H9 (cell line): ENCODE measurements around the gene SUMO4. TPM values are rescaled to one million over a fixed set of nuclear protein-coding genes. Genes with fewer than 3 reads are reported as not detected.

Experiments used
- DNase-seq: peaks from one replicate; pipeline ENCODE4 v3.0.0-alpha.2; 2017
- H2AFZ ChIP-seq: one replicate; pipeline ENCODE4 v1.6.1; 2013; ENCODE audit warnings: mild to moderate bottlenecking, low read length, control low read depth, moderate library complexity
- H2AK5ac ChIP-seq: 2 replicates; pipeline ENCODE4 v1.6.1; 2013; ENCODE audit warnings: low read length, control low read depth, mixed read lengths; ENCODE audit not compliant: insufficient read length
- H2BK120ac ChIP-seq: one replicate; pipeline ENCODE4 v1.6.1; 2013; ENCODE audit warnings: low read depth, mild to moderate bottlenecking, low read length, control low read depth, inconsistent platforms; ENCODE audit not compliant: poor library complexity, severe bottlenecking
- H2BK12ac ChIP-seq: 2 replicates; pipeline ENCODE4 v1.6.1; 2013; ENCODE audit warnings: low read length, control low read depth, mixed read lengths, low read depth; ENCODE audit not compliant: insufficient read length
- H2BK15ac ChIP-seq: 2 replicates; pipeline ENCODE4 v1.6.1; 2013; ENCODE audit warnings: low read depth, low read length, control low read depth
- H2BK20ac ChIP-seq: one replicate; pipeline ENCODE4 v1.6.1; 2013; ENCODE audit warnings: low read depth, mild to moderate bottlenecking, low read length, control low read depth, inconsistent platforms; ENCODE audit not compliant: poor library complexity, severe bottlenecking
- H2BK5ac ChIP-seq: 2 replicates; pipeline ENCODE4 v1.6.1; 2013; ENCODE audit warnings: low read length, control low read depth, mixed read lengths; ENCODE audit not compliant: insufficient read length
- H3K14ac ChIP-seq: 2 replicates; pipeline ENCODE4 v1.6.1; 2013; ENCODE audit warnings: low read length, control low read depth; ENCODE audit not compliant: insufficient read depth
- H3K18ac ChIP-seq: 2 replicates; pipeline ENCODE4 v1.6.1; 2013; ENCODE audit warnings: low read depth, mild to moderate bottlenecking, mixed read lengths, low read length, control low read depth; ENCODE audit not compliant: insufficient read length
- H3K23ac ChIP-seq: 2 replicates; pipeline ENCODE4 v1.6.1; 2013; ENCODE audit warnings: low read length, control low read depth, mixed read lengths, low read depth; ENCODE audit not compliant: insufficient read length
- H3K23me2 ChIP-seq: 2 replicates; pipeline ENCODE4 v1.6.1; 2013; ENCODE audit warnings: low read depth, mild to moderate bottlenecking, mixed read lengths, low read length, control low read depth; ENCODE audit not compliant: insufficient read length, poor library complexity, severe bottlenecking
- H3K27ac ChIP-seq: 2 replicates; pipeline ENCODE4 v1.5.1; 2013; ENCODE audit warnings: low read length, control low read depth, mixed read lengths, low read depth; ENCODE audit not compliant: insufficient read length
- H3K27me3 ChIP-seq: 2 replicates; pipeline ENCODE4 v1.6.1; 2013; ENCODE audit warnings: low read length, control low read depth, inconsistent platforms; ENCODE audit not compliant: insufficient read depth
- H3K4ac ChIP-seq: 2 replicates; pipeline ENCODE4 v1.6.1; 2013; ENCODE audit warnings: low read depth, mild to moderate bottlenecking, control low read depth, inconsistent platforms, low read length, moderate library complexity
- H3K4me1 ChIP-seq: 2 replicates; pipeline ENCODE4 v1.6.1; 2013; ENCODE audit warnings: low read length, control low read depth, inconsistent platforms; ENCODE audit not compliant: insufficient read depth
- H3K4me2 ChIP-seq: 2 replicates; pipeline ENCODE4 v1.6.1; 2013; ENCODE audit warnings: low read length, control low read depth, mixed read lengths; ENCODE audit not compliant: insufficient read length, insufficient read depth
- H3K56ac ChIP-seq: 2 replicates; pipeline ENCODE4 v1.6.1; 2013; ENCODE audit warnings: low read depth, mild to moderate bottlenecking, mixed read lengths, low read length, control low read depth; ENCODE audit not compliant: insufficient read length
- H3K79me1 ChIP-seq: 2 replicates; pipeline ENCODE4 v1.6.1; 2013; ENCODE audit warnings: low read depth, mild to moderate bottlenecking, moderate library complexity, low read length, control low read depth, inconsistent platforms; ENCODE audit not compliant: insufficient read depth, poor library complexity, severe bottlenecking
- H3K79me2 ChIP-seq: 2 replicates; pipeline ENCODE4 v1.6.1; 2013; ENCODE audit warnings: low read length, control low read depth, inconsistent platforms; ENCODE audit not compliant: insufficient read depth
- H3K9ac ChIP-seq: 2 replicates; pipeline ENCODE4 v1.6.1; 2013; ENCODE audit warnings: low read length, control low read depth, mixed read lengths; ENCODE audit not compliant: insufficient read length; ENCODE audit errors: extremely low read depth
- H3K9me3 ChIP-seq: one replicate; pipeline ENCODE4 v1.6.1; 2013; ENCODE audit warnings: low read depth, low read length, inconsistent platforms; ENCODE audit not compliant: control insufficient read depth
- H3T11ph ChIP-seq: one replicate; pipeline ENCODE4 v1.6.1; 2013; ENCODE audit warnings: mild to moderate bottlenecking, low read length, control low read depth, inconsistent platforms
- H4K20me1 ChIP-seq: one replicate; pipeline ENCODE4 v1.6.1; 2013; ENCODE audit not compliant: control insufficient read depth, insufficient read length, insufficient read depth
- H4K5ac ChIP-seq: 2 replicates; pipeline ENCODE4 v1.6.1; 2013; ENCODE audit warnings: low read depth, mild to moderate bottlenecking, mixed read lengths, low read length, control low read depth; ENCODE audit not compliant: insufficient read length
- H4K8ac ChIP-seq: replicated peaks from 2 replicates; pipeline ENCODE4 v1.6.1; 2013; ENCODE audit warnings: low read length, control low read depth, mixed read lengths, low read depth; ENCODE audit not compliant: insufficient read length
- H4K91ac ChIP-seq: 2 replicates; pipeline ENCODE4 v1.6.1; 2013; ENCODE audit warnings: low read depth, mild to moderate bottlenecking, moderate library complexity, mixed read lengths, low read length, control low read depth; ENCODE audit not compliant: insufficient read length
- H3K27ac Mint-ChIP-seq, 3 experiments: 2 replicates in 2 of 3; 3 replicates in 1 of 3; pipeline ENCODE4 v1.8.0; 2020 to 2021; ENCODE audit warnings: mixed read lengths in 3 of 3, mild to moderate bottlenecking in 1 of 3, moderate library complexity in 1 of 3
- H3K27me3 Mint-ChIP-seq: 2 replicates; pipeline ENCODE4 v1.8.0; 2021; ENCODE audit warnings: low read depth, mild to moderate bottlenecking, moderate library complexity, mixed read lengths
- H3K36me3 Mint-ChIP-seq, 3 experiments: 2 replicates in 2 of 3; 3 replicates in 1 of 3; pipeline ENCODE4 v1.8.0; 2020 to 2021; ENCODE audit warnings: low read depth in 3 of 3, mixed read lengths in 3 of 3; ENCODE audit not compliant: insufficient read depth in 1 of 3
- H3K4me1 Mint-ChIP-seq, 2 experiments: 2 replicates each; pipeline ENCODE4 v1.8.0; 2020; ENCODE audit warnings: mixed read lengths in 2 of 2
- H3K4me3 Mint-ChIP-seq, 2 experiments: 2 replicates in 1 of 2; 3 replicates in 1 of 2; pipeline ENCODE4 v1.8.0; 2020 to 2021; ENCODE audit warnings: mild to moderate bottlenecking in 2 of 2, mixed read lengths in 2 of 2, moderate library complexity in 1 of 2
- H3K9me3 Mint-ChIP-seq, 2 experiments: 2 replicates in 1 of 2; 3 replicates in 1 of 2; pipeline ENCODE4 v1.8.0; 2020; ENCODE audit warnings: mild to moderate bottlenecking in 2 of 2, mixed read lengths in 2 of 2, moderate library complexity in 1 of 2
- WGBS: extraction: QIAGEN DNeasy Blood & Tissue Kit; methylation state at CpG from one replicate; pipeline ENCODE4 v1.1.7; 2013; ENCODE audit warnings: missing lambda C conversion rate, low lambda C conversion rate, mixed read lengths; ENCODE audit not compliant: insufficient read length; ENCODE audit errors: extremely low coverage; 5-methylcytosine and 5-hydroxymethylcytosine counted together
- total RNA-seq: library from RNA; stranded (reverse); gene quantifications from 2 replicates; pipeline ENCODE4 v1.2.1, GENCODE V29; 2021
- TF ChIP-seq, protein P1 (sequence below): fragments of 200-600 bp; sonication (generic); conservative IDR thresholded peaks from 3 replicates; pipeline ENCODE4 v1.8.0; 2021; ENCODE audit warnings: antibody characterized with exemption, mild to moderate bottlenecking

The SUMO4 gene
- total RNA-seq, 1 experiment from 2014 or later = 1.5 TPM

DNA sequence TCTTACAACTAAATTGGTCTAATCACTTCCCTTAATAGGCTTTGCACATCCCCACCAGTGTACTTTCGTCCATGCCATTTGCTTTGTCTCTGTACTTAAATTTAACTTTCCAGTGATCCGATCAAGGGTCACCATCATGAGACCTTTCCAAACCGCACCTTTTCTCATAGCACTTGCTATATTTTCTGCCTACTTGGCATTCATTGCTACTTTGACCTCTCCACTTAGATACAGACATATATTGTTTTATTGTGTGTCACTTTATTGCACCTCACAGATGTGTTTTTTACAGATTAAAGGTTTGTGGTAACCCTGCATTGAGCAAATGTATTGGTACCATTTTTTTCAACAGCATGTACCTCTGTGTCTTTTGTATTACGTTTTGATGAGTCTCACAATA lies 14.8 kb downstream of the SUMO4 start:
- Mint-ChIP-seq H3K4me1 (no peaks in the 10 kb centered on the region), H3K4me3 (no peak overlapping the region)

More for the DNA sequence above, 14.8 kb downstream of the SUMO4 start:
- no peak overlapping the region for H3K56ac ChIP-seq
- H3K79me1 ChIP-seq = no peaks in the 10 kb centered on the region
- Mint-ChIP-seq H3K27me3 (no peaks in the 10 kb centered on the region), H3K27ac (no peak overlapping the region), H3K9me3 (peaks cover 0 to 9% of the 10 kb centered on the region in 2 experiments; a peak in 2 of 5 replicates), H3K36me3 (peaks cover 0 to 13% (median 6%) of the 10 kb centered on the region in 3 experiments; a peak in 3 of 7 replicates)
- DNase-seq = no peak
- no peak overlapping the region for H2BK12ac ChIP-seq
- no peak overlapping the region for H2AK5ac ChIP-seq
- no peak overlapping the region for H4K5ac ChIP-seq
- H2BK20ac ChIP-seq = no peak overlapping the region
- no peak overlapping the region for H3K4ac ChIP-seq
- no peak overlapping the region for H2AFZ ChIP-seq
- no peak overlapping the region for H3K4me2 ChIP-seq
- H3T11ph ChIP-seq = no peak overlapping the region
- H3K27ac ChIP-seq = no peak overlapping the region
- WGBS = no CpG with 5 or more reads among the region's 4 CpGs
- no peak overlapping the region for H4K91ac ChIP-seq
- no peaks in the 10 kb centered on the region for H3K27me3 ChIP-seq
- TF ChIP-seq, protein P1, sequence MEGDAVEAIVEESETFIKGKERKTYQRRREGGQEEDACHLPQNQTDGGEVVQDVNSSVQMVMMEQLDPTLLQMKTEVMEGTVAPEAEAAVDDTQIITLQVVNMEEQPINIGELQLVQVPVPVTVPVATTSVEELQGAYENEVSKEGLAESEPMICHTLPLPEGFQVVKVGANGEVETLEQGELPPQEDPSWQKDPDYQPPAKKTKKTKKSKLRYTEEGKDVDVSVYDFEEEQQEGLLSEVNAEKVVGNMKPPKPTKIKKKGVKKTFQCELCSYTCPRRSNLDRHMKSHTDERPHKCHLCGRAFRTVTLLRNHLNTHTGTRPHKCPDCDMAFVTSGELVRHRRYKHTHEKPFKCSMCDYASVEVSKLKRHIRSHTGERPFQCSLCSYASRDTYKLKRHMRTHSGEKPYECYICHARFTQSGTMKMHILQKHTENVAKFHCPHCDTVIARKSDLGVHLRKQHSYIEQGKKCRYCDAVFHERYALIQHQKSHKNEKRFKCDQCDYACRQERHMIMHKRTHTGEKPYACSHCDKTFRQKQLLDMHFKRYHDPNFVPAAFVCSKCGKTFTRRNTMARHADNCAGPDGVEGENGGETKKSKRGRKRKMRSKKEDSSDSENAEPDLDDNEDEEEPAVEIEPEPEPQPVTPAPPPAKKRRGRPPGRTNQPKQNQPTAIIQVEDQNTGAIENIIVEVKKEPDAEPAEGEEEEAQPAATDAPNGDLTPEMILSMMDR = no peak
- no peaks in the 10 kb centered on the region for H3K23me2 ChIP-seq
- H3K79me2 ChIP-seq = no peaks in the 10 kb centered on the region
- H3K9ac ChIP-seq = no peak overlapping the region
- H3K4me1 ChIP-seq = no peaks in the 10 kb centered on the region
- no peak overlapping the region for H2BK120ac ChIP-seq
- no peak overlapping the region for H2BK5ac ChIP-seq
- no peak overlapping the region for H3K23ac ChIP-seq
- H4K20me1 ChIP-seq = no peaks in the 10 kb centered on the region
- no peak overlapping the region for H4K8ac ChIP-seq
- no peak overlapping the region for H3K18ac ChIP-seq
- no peak overlapping the region for H3K14ac ChIP-seq
- no peaks in the 10 kb centered on the region for H3K9me3 ChIP-seq
- H2BK15ac ChIP-seq = no peak overlapping the region
